PC-9 (cell line): ENCODE measurements around the gene BASP1. TPM values are rescaled to one million over a fixed set of nuclear protein-coding genes. Genes with fewer than 3 reads are reported as not detected.

ENCODE experiments used
- BruUV-seq: library from RNA; stranded (reverse); fragments of 400-500 nt; replicated peaks from 2 replicates; lab custom pipeline; 2021; lab: Mats Ljungman, UMichigan
- CTCF ChIA-PET: fragments of 300-600 bp; sonication (Branson Sonifier 250); formaldehyde crosslinking; loops from one replicate; lab custom pipeline; 2022; ENCODE audit warnings: antibody characterized with exemption; lab: Charles Lee
- POLR2A ChIA-PET: fragments of 300-600 bp; sonication (Branson Sonifier 250); formaldehyde crosslinking; loops from one replicate; lab custom pipeline; 2022; ENCODE audit warnings: antibody characterized with exemption; ENCODE audit not compliant: unreplicated experiment; lab: Charles Lee
- DNase-seq, 2 experiments: peaks; one replicate each; pipeline versions ENCODE4 v3.0.0 to v3.0.0-alpha.2; 2015 to 2022; ENCODE audit warnings: mixed read lengths in 1 of 2
- H2AFZ ChIP-seq: fragments of 200-600 bp; sonication (generic); 2 replicates; pipeline ENCODE4 v1.8.1; 2017; ENCODE audit warnings: antibody characterized with exemption
- H3F3A ChIP-seq: fragments of 200-600 bp; sonication (generic); 2 replicates; pipeline ENCODE4 v1.8.1; 2017; ENCODE audit warnings: antibody characterized with exemption, mild to moderate bottlenecking, low read depth; ENCODE audit not compliant: insufficient read depth
- H3K27ac ChIP-seq: fragments of 200-600 bp; sonication (generic); 2 replicates; pipeline ENCODE4 v1.6.1; 2016; ENCODE audit warnings: mixed run types
- H3K27me3 ChIP-seq: fragments of 200-600 bp; sonication (generic); 2 replicates; pipeline ENCODE4 v1.6.1; 2016; ENCODE audit warnings: low read depth, mixed run types; ENCODE audit not compliant: insufficient read depth
- H3K36me3 ChIP-seq: fragments of 200-600 bp; sonication (generic); 2 replicates; pipeline ENCODE4 v1.6.1; 2016; ENCODE audit warnings: low read depth, mixed run types
- H3K4me1 ChIP-seq: fragments of 200-600 bp; sonication (generic); replicated peaks from 2 replicates; pipeline ENCODE4 v1.6.1; 2016; ENCODE audit warnings: mixed run types; ENCODE audit not compliant: insufficient read depth
- H3K4me2 ChIP-seq: fragments of 200-600 bp; sonication (generic); 2 replicates; pipeline ENCODE4 v1.6.1; 2017; ENCODE audit warnings: mixed run types
- H3K4me3 ChIP-seq: fragments of 200-600 bp; sonication (generic); 2 replicates; pipeline ENCODE4 v1.6.1; 2016; ENCODE audit warnings: mixed run types
- H3K79me2 ChIP-seq: fragments of 200-600 bp; sonication (generic); 2 replicates; pipeline ENCODE4 v1.6.1; 2017; ENCODE audit warnings: low read depth, mixed run types
- H3K9me2 ChIP-seq: fragments of 200-600 bp; sonication (generic); 2 replicates; pipeline ENCODE4 v1.8.1; 2017; ENCODE audit warnings: mild to moderate bottlenecking; ENCODE audit not compliant: insufficient read depth
- H3K9me3 ChIP-seq: fragments of 200-600 bp; sonication (generic); 2 replicates; pipeline ENCODE4 v1.8.1; 2016; ENCODE audit warnings: low read depth; ENCODE audit not compliant: insufficient read depth
- H4K20me1 ChIP-seq: fragments of 200-600 bp; sonication (generic); 2 replicates; pipeline ENCODE4 v1.8.1; 2017; ENCODE audit not compliant: insufficient read depth
- CTCF ChIP-seq: fragments of 200-600 bp; sonication (generic); conservative IDR thresholded peaks from 2 replicates; pipeline ENCODE4 v1.6.1; 2017; ENCODE audit warnings: mixed run types, antibody characterized with exemption, mild to moderate bottlenecking, moderate library complexity
- EZH2 ChIP-seq: fragments of 200-600 bp; sonication (generic); IDR thresholded peaks from 2 replicates; pipeline ENCODE4 v1.8.0; 2017; ENCODE audit warnings: antibody characterized with exemption, low read depth
- intact Hi-C: fragments of 100-400 bp; cut with micrococcal nuclease; formaldehyde crosslinking; loops from one replicate; pipeline ENCODE4 v1.10.0; 2022; ENCODE audit not compliant: unreplicated experiment
- total RNA-seq: library from RNA; stranded (reverse); gene quantifications from 2 replicates; pipeline ENCODE4 v1.2.3, GENCODE V29; 2021

The BASP1 gene
- total RNA-seq, 1 experiment from 2014 or later: not detected

GRCh38 chr5:17239953-17240352 is 22.5 kb downstream of the BASP1 start:
- H3K4me2 ChIP-seq: no peak overlapping the region
- peaks cover 5% of the 10 kb centered on the region for H3K4me1 ChIP-seq
- ChIA-PET POLR2A (interaction anchor here (0.6 kb wide), 1 partner anchor 19 kb away, joined by 4 read pairs; no protein-coding TSS in a partner anchor), CTCF (no interaction called here)
- intact Hi-C loops: loop anchor here (5.0 kb wide), 1 partner anchor 77 kb away; no protein-coding TSS in a partner anchor
- H3K27me3 ChIP-seq: no peaks in the 10 kb centered on the region
- H3K9me2 ChIP-seq: no peaks in the 10 kb centered on the region
- H2AFZ ChIP-seq: no peak overlapping the region
- no TSS peak for BruUV-seq
- H3K79me2 ChIP-seq: no peaks in the 10 kb centered on the region
- peaks cover 12% of the 10 kb centered on the region for H3F3A ChIP-seq
- DNase-seq: no peak
- no peaks in the 10 kb centered on the region for H3K9me3 ChIP-seq
- H3K27ac ChIP-seq: no peak overlapping the region
- no peaks in the 10 kb centered on the region for H4K20me1 ChIP-seq
- TF ChIP-seq CTCF (no peak), EZH2 (no peak)
- H3K36me3 ChIP-seq: no peaks in the 10 kb centered on the region
- H3K4me3 ChIP-seq: no peak overlapping the region

- DNase-seq: no peak
- Histone ChIP-seq H2AFZ (no peak overlapping the region), H3K4me1 (peaks cover 5% of the 10 kb centered on the region), H3K9me2 (no peaks in the 10 kb centered on the region), H3F3A (peaks cover 12% of the 10 kb centered on the region), H3K27ac (no peak overlapping the region), H3K4me2 (no peak overlapping the region), H4K20me1 (no peaks in the 10 kb centered on the region), H3K4me3 (no peak overlapping the region), H3K9me3 (no peaks in the 10 kb centered on the region), H3K36me3 (no peaks in the 10 kb centered on the region), H3K27me3 (no peaks in the 10 kb centered on the region), H3K79me2 (no peaks in the 10 kb centered on the region)
- intact Hi-C loops: no loop called here
- ChIA-PET CTCF (interaction anchor here (0.6 kb wide), 2 partner anchors 24 to 39 kb away, joined by 4 read pairs; no protein-coding TSS in a partner anchor), POLR2A (no interaction called here)
- no peak for TF ChIP-seq EZH2
- no peak for TF ChIP-seq CTCF
- no TSS peak for BruUV-seq
These were observed 23.1 kb downstream of the BASP1 start for GRCh38 chr5:17240487-17240886.

- no peak overlapping the region for H3K27ac ChIP-seq
- intact Hi-C loops: no loop called here
- H3K9me2 ChIP-seq: no peaks in the 10 kb centered on the region
- BruUV-seq: no TSS peak
- no peak overlapping the region for H3K4me2 ChIP-seq
- H3K9me3 ChIP-seq: no peaks in the 10 kb centered on the region
- no peaks in the 10 kb centered on the region for H4K20me1 ChIP-seq
- H3K27me3 ChIP-seq: no peaks in the 10 kb centered on the region
- peaks cover 5% of the 10 kb centered on the region for H3K4me1 ChIP-seq
- H2AFZ ChIP-seq: no peak overlapping the region
- peaks cover 12% of the 10 kb centered on the region for H3F3A ChIP-seq
- CTCF ChIA-PET: no interaction called here
- H3K79me2 ChIP-seq: no peaks in the 10 kb centered on the region
- POLR2A ChIA-PET: interaction anchor here (0.7 kb wide), 1 partner anchor 361 kb away, joined by 3 read pairs; no protein-coding TSS in a partner anchor
- no peaks in the 10 kb centered on the region for H3K36me3 ChIP-seq
- no peak for DNase-seq
- no peak overlapping the region for H3K4me3 ChIP-seq
- no peak for TF ChIP-seq EZH2
- TF ChIP-seq CTCF: no peak
These were observed 24.2 kb downstream of the BASP1 start for GRCh38 chr5:17241635-17242034.
